HG02852 (cell line): ENCODE measurements around the gene CAPN10.

ENCODE experiments used
- ATAC-seq: cut with Tn5 transposase; IDR thresholded peaks from one replicate; pipeline ENCODE4 v1.9.1; 2021; ENCODE audit warnings: mild to moderate bottlenecking, moderate library complexity; ENCODE audit not compliant: unreplicated experiment

Gene CAPN10

GRCh38 chr2:240588006-240588655 is 1.6 kb downstream of the CAPN10 start:
- no peak for ATAC-seq

- ATAC-seq, result no peak
These were observed 2.1 kb downstream of the CAPN10 start for GRCh38 chr2:240588669-240589068.

GRCh38 chr2:240589375-240589774 is 2.8 kb downstream of the CAPN10 start:
- ATAC-seq, result no peak

- ATAC-seq, result no peak
These were observed 3.5 kb downstream of the CAPN10 start for GRCh38 chr2:240589850-240590525.

GRCh38 chr2:240590681-240591111 is 4.2 kb downstream of the CAPN10 start:
- ATAC-seq, result no peak

- no peak for ATAC-seq
These were observed 4.7 kb downstream of the CAPN10 start for GRCh38 chr2:240591226-240591625.

- ATAC-seq, result no peak
These were observed 5.2 kb downstream of the CAPN10 start for GRCh38 chr2:240591784-240592183.

- no peak for ATAC-seq
These were observed 6.6 kb downstream of the CAPN10 start for GRCh38 chr2:240593026-240593702.

- ATAC-seq, result no peak
These were observed 7.3 kb downstream of the CAPN10 start for GRCh38 chr2:240593703-240594451.

- ATAC-seq, result no peak
These were observed 8.2 kb downstream of the CAPN10 start for GRCh38 chr2:240594511-240595380.

- ATAC-seq, result no peak
These were observed 9.0 kb downstream of the CAPN10 start for GRCh38 chr2:240595381-240596079.

GRCh38 chr2:240596080-240596460 is 9.5 kb downstream of the CAPN10 start:
- no peak for ATAC-seq

- ATAC-seq, result no peak
These were observed 10.0 kb downstream of the CAPN10 start for GRCh38 chr2:240596491-240596931.

- ATAC-seq, result no peak
These were observed 10.5 kb downstream of the CAPN10 start for GRCh38 chr2:240597054-240597418.

GRCh38 chr2:240597419-240598181 is 11.1 kb downstream of the CAPN10 start:
- ATAC-seq, result no peak

GRCh38 chr2:240598311-240598911 is 11.9 kb downstream of the CAPN10 start:
- no peak for ATAC-seq

- no peak for ATAC-seq
These were observed 12.6 kb downstream of the CAPN10 start for GRCh38 chr2:240599141-240599583.

- ATAC-seq, result no peak
These were observed 14.0 kb downstream of the CAPN10 start for GRCh38 chr2:240600451-240600961.
